Testis (tissue), 2 donors: ENCODE measurements around the gene BEST2.

Experiments used
- CTCF ChIP-seq, 3 experiments: fragments of 450-650 bp in 2 of 3; fragments of 200-600 bp in 1 of 3; sonication (generic) in 1 of 3; IDR thresholded peaks; one replicate each; pipeline ENCODE4 v1.5.1; 2016 to 2019; ENCODE audit warnings: antibody characterized with exemption in 3 of 3, mild to moderate bottlenecking in 2 of 3, moderate library complexity in 1 of 3
- POLR2A ChIP-seq: fragments of 450-650 bp; IDR thresholded peaks from one replicate; pipeline ENCODE4 v1.6.1; 2017; ENCODE audit warnings: antibody characterized with exemption, mild to moderate bottlenecking, moderate library complexity

- TF ChIP-seq CTCF (IDR thresholded peaks at IDR 0.05) (no peak), POLR2A (no peak)
Measured at GRCh38 chr19:12794971-12795381, 43.4 kb downstream of the BEST2 start.
